Hepatocyte (in vitro differentiated cells): Measurements from ENCODE around the gene BRPF3. TPM values are rescaled to one million over a fixed set of nuclear protein-coding genes. Genes with fewer than 3 reads are reported as not detected.

Experiments
- DNase-seq: peaks from one replicate; pipeline ENCODE4 v3.0.0-alpha.2; 2016; ENCODE audit warnings: low spot score
- H2AFZ ChIP-seq: fragments of 200-600 bp; sonication (generic); 2 replicates; pipeline ENCODE4 v1.6.0; 2016; ENCODE audit warnings: antibody characterized with exemption, mild to moderate bottlenecking
- H3K27ac ChIP-seq: fragments of 200-600 bp; sonication (generic); 2 replicates; pipeline ENCODE4 v1.5.1; 2016; ENCODE audit warnings: mild to moderate bottlenecking
- H3K27me3 ChIP-seq: fragments of 200-600 bp; sonication (generic); 2 replicates; pipeline ENCODE4 v1.6.1; 2016
- H3K36me3 ChIP-seq: fragments of 200-600 bp; sonication (generic); replicated peaks from 2 replicates; pipeline ENCODE4 v1.5.1; 2016; ENCODE audit warnings: low read depth; ENCODE audit not compliant: insufficient read depth
- H3K4me1 ChIP-seq: fragments of 200-600 bp; sonication (generic); 2 replicates; pipeline ENCODE4 v1.5.1; 2016; ENCODE audit warnings: mild to moderate bottlenecking, moderate library complexity; ENCODE audit not compliant: insufficient read depth
- H3K4me2 ChIP-seq: fragments of 200-600 bp; sonication (generic); 2 replicates; pipeline ENCODE4 v1.6.0; 2016
- H3K4me3 ChIP-seq: fragments of 200-600 bp; sonication (generic); 2 replicates; pipeline ENCODE4 v1.5.1; 2016; ENCODE audit warnings: mild to moderate bottlenecking
- H3K79me2 ChIP-seq: fragments of 200-600 bp; sonication (generic); 2 replicates; pipeline ENCODE4 v1.6.0; 2017; ENCODE audit warnings: mild to moderate bottlenecking
- H3K9me2 ChIP-seq: fragments of 200-600 bp; sonication (generic); replicated peaks from 2 replicates; pipeline ENCODE4 v1.6.0; 2017; ENCODE audit warnings: mild to moderate bottlenecking; ENCODE audit not compliant: insufficient read depth
- H3K9me3 ChIP-seq: fragments of 200-600 bp; sonication (generic); 2 replicates; pipeline ENCODE4 v1.5.1; 2016; ENCODE audit warnings: low read depth, mild to moderate bottlenecking
- H4K20me1 ChIP-seq: fragments of 200-600 bp; sonication (generic); 2 replicates; pipeline ENCODE4 v1.6.0; 2016; ENCODE audit warnings: mild to moderate bottlenecking; ENCODE audit not compliant: insufficient read depth, poor library complexity, severe bottlenecking
- EZH2 ChIP-seq: fragments of 200-600 bp; sonication (generic); IDR thresholded peaks from 2 replicates; pipeline ENCODE4 v1.6.1; 2016; ENCODE audit warnings: antibody characterized with exemption, mild to moderate bottlenecking, borderline replicate concordance
- EZH2phosphoT487 ChIP-seq: fragments of 200-600 bp; sonication (generic); IDR thresholded peaks from one replicate; pipeline ENCODE4 v1.6.1; 2018; ENCODE audit warnings: antibody characterized with exemption, mild to moderate bottlenecking, low read depth, moderate library complexity; ENCODE audit not compliant: unreplicated experiment, severe bottlenecking
- WGBS: methylation state at CpG from one replicate; pipeline ENCODE4 v1.1.6; 2016; ENCODE audit warnings: low lambda C conversion rate; ENCODE audit errors: missing lambda C conversion rate; 5-methylcytosine and 5-hydroxymethylcytosine counted together
- polyA plus RNA-seq: library from polyadenylated mRNA; unstranded; fragments of >200 nt; fragmentation: Nextera tagmentation; extraction: Ambion mirVana; gene quantifications from 2 replicates; pipeline ENCODE4 v1.2.1, GENCODE V29; 2016
- total RNA-seq: library from RNA; depleted of rRNA; stranded (reverse); fragments of >200 nt; gene quantifications from 2 replicates; pipeline ENCODE4 v1.2.3, GENCODE V29; 2014
- TF ChIP-seq, protein P1 (sequence below): fragments of 200-600 bp; sonication (generic); IDR thresholded peaks from 2 replicates; pipeline ENCODE4 v1.5.1; 2016; ENCODE audit warnings: antibody characterized with exemption, mild to moderate bottlenecking; ENCODE audit not compliant: poor library complexity

The BRPF3 gene
- total and polyA plus RNA-seq, 2 experiments from 2014 or later = 25.5 to 31.4 TPM

DNA sequence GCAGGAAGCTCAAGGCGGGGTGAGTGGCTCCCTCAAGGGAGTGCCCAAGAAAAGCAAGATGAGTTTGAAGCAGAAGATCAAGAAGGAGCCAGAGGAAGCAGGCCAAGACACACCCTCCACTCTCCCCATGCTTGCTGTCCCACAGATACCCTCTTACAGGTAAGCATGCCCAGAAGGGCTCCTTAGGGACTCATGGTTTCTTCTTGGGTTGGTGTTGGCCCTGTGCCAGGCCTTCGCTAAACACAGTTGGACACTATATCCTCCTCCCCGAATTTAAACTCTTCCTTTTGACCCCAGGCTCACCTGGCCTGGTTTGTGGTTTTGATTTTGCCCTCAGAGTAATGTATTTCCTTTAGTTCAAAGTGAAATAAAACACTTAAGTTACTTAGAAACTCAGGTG lies 5.1 kb downstream of the BRPF3 start:
- Histone ChIP-seq H3K4me1 (peaks cover 17% of the 10 kb centered on the region), H3K36me3 (no peaks in the 10 kb centered on the region)
- 81% methylated on average over 3 of the region's 3 CpGs for WGBS

DNA sequence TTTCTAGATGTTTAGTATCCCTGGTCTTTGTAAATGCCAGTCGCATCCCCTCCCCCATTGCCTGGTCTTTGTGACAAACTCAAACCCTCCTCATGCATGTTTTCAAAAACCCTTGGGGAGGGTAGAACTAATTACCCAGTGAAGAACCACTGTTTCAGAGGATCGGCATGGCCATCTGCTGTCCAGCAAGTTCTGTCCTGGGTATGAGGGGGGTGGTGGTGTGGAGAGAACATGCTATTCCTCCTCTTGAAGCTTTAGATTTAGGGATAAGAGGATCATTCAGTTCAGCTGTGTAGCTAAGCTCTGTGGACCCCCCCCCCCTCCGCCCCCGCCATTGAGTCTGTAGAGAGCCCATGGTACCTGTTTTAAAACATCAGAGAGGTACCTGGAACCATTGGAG lies 5.6 kb downstream of the BRPF3 start:
- H3K4me2 ChIP-seq = no peak overlapping the region
- H3K79me2 ChIP-seq = peaks cover 97% of the 10 kb centered on the region
- H3K9me3 ChIP-seq = no peaks in the 10 kb centered on the region
- 96% methylated on average over 4 of the region's 4 CpGs for WGBS
- no peak overlapping the region for H2AFZ ChIP-seq
- TF ChIP-seq, protein P1, sequence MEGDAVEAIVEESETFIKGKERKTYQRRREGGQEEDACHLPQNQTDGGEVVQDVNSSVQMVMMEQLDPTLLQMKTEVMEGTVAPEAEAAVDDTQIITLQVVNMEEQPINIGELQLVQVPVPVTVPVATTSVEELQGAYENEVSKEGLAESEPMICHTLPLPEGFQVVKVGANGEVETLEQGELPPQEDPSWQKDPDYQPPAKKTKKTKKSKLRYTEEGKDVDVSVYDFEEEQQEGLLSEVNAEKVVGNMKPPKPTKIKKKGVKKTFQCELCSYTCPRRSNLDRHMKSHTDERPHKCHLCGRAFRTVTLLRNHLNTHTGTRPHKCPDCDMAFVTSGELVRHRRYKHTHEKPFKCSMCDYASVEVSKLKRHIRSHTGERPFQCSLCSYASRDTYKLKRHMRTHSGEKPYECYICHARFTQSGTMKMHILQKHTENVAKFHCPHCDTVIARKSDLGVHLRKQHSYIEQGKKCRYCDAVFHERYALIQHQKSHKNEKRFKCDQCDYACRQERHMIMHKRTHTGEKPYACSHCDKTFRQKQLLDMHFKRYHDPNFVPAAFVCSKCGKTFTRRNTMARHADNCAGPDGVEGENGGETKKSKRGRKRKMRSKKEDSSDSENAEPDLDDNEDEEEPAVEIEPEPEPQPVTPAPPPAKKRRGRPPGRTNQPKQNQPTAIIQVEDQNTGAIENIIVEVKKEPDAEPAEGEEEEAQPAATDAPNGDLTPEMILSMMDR = no peak
- no peak for TF ChIP-seq EZH2
- H3K9me2 ChIP-seq = no peaks in the 10 kb centered on the region
- peaks cover 70% of the 10 kb centered on the region for H4K20me1 ChIP-seq
- H3K4me3 ChIP-seq = no peak overlapping the region
- no peaks in the 10 kb centered on the region for H3K27me3 ChIP-seq
- no peaks in the 10 kb centered on the region for H3K36me3 ChIP-seq
- no peak overlapping the region for H3K27ac ChIP-seq
- DNase-seq = no peak
- H3K4me1 ChIP-seq = peaks cover 17% of the 10 kb centered on the region

More for the DNA sequence above, 5.1 kb downstream of the BRPF3 start:
- H2AFZ ChIP-seq = no peak overlapping the region
- no peaks in the 10 kb centered on the region for H3K9me3 ChIP-seq
- no peak overlapping the region for H3K4me3 ChIP-seq
- no peaks in the 10 kb centered on the region for H3K9me2 ChIP-seq
- no peak for DNase-seq
- H3K4me2 ChIP-seq = no peak overlapping the region
- H3K27me3 ChIP-seq = no peaks in the 10 kb centered on the region
- TF ChIP-seq EZH2 = no peak
- no peak for TF ChIP-seq EZH2phosphoT487
- TF ChIP-seq, protein P1 = no peak
- H3K27ac ChIP-seq = no peak overlapping the region
- peaks cover 67% of the 10 kb centered on the region for H4K20me1 ChIP-seq
- peaks cover 94% of the 10 kb centered on the region for H3K79me2 ChIP-seq

DNA sequence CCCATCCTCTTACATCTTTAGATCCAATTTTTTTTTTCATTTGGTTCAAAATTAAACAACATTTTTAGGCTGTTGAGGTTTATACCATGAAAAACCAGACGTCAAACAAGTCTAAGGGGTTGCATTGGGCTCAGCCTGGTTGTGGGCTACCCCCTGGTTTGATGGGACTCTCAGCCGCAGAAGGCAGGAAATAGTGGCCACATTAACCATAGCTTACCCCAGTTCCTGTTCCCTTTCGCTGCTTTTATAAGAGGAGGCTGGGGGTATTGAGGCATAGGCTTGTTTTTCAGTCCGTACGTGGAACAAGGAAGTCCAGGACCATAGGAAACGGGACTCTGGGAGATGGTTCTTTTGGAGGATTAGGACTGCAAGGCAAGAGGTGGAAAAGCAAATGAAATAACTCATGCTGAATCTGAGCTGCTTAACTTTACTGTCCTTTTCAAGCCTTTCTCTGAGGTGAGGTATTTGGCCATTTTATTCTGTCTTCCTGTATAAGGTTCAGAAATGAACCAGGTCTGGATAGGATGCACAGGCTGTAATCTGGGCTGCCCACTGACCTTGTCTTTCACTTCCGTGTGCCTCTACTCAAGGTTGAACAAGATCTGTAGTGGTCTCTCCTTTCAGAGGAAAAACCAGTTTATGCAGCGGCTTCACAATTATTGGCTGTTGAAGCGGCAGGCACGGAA lies 7.7 kb downstream of the BRPF3 start:
- Histone ChIP-seq H3K9me3 (no peaks in the 10 kb centered on the region), H3K27ac (no peak overlapping the region), H3K4me1 (peaks cover 6% of the 10 kb centered on the region), H3K79me2 (peaks cover 93% of the 10 kb centered on the region), H3K4me2 (no peak overlapping the region), H4K20me1 (peaks cover 62% of the 10 kb centered on the region), H3K27me3 (no peaks in the 10 kb centered on the region), H3K4me3 (no peak overlapping the region), H3K9me2 (no peaks in the 10 kb centered on the region), H2AFZ (no peak overlapping the region), H3K36me3 (no peaks in the 10 kb centered on the region)
- TF ChIP-seq EZH2phosphoT487 (no peak), EZH2 (no peak)
- TF ChIP-seq, protein P1 = no peak
- DNase-seq = no peak
- WGBS = 91% methylated on average over 10 of the region's 10 CpGs

DNA sequence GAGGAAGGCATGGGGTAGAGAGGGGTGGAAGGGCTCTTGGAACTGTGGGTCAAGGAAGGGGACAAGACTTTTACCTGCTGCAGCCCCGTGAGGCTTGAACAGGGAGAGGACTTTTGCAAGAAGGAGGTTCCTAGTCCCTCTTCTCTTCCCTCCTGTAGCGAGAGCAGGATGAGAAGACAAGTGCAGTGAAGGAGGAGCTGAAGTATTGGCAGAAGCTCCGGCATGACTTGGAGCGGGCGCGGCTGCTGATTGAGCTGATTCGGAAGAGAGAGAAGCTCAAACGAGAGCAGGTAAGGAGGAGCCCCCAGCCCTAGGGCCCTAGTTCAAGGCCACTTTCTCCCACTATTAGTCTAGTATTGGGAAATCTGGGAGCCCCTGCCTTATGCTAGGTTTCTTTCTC lies 10.6 kb downstream of the BRPF3 start:
- no peak overlapping the region for H3K27ac ChIP-seq
- peaks cover 18% of the 10 kb centered on the region for H3K4me1 ChIP-seq
- no peak overlapping the region for H3K4me2 ChIP-seq
- no peaks in the 10 kb centered on the region for H3K27me3 ChIP-seq
- 94% methylated on average over 8 of the region's 8 CpGs for WGBS
- H3K9me3 ChIP-seq = no peaks in the 10 kb centered on the region
- H3K4me3 ChIP-seq = no peak overlapping the region
- no peaks in the 10 kb centered on the region for H3K36me3 ChIP-seq
- peaks cover 66% of the 10 kb centered on the region for H3K79me2 ChIP-seq
- H4K20me1 ChIP-seq = peaks cover 50% of the 10 kb centered on the region
- no peak overlapping the region for H2AFZ ChIP-seq
- no peak for DNase-seq
- TF ChIP-seq, protein P1 = no peak
- no peak for TF ChIP-seq EZH2
- TF ChIP-seq EZH2phosphoT487 = no peak
- no peaks in the 10 kb centered on the region for H3K9me2 ChIP-seq
